DMS79 (cell line): ENCODE measurements around the gene RCVRN.

Experiments
- DNase-seq: peaks from one replicate; lab custom pipeline; 2025; lab: John Stamatoyannopoulos, UW

The RCVRN gene

DNA sequence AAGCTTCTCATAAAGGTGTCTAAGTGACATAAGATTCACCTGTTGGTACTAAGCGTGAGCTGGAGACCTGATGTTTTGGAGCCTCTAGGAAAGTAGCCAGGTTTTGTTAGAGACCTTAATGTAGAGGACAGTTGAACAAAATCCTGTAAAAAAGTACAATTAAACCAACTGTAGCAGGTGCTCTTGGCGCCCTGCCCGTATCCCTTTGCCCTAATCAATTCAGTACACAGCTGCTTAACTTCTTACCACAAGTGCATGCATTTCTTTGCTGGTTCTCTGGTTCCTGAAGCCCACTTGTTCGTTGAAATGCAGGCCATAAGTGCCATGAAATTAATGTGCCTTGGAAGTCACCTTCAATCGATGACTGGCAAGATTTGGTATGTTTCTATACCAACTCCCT lies 54.9 kb downstream of the RCVRN start:
- DNase-seq, result no peak
